GM19395 (cell line): ENCODE results near the gene ZAP70.

Experiments
- ATAC-seq: cut with Tn5 transposase; IDR thresholded peaks from one replicate; pipeline ENCODE4 v1.9.1; 2021; ENCODE audit warnings: mild to moderate bottlenecking, moderate library complexity; ENCODE audit not compliant: unreplicated experiment

The ZAP70 gene

DNA sequence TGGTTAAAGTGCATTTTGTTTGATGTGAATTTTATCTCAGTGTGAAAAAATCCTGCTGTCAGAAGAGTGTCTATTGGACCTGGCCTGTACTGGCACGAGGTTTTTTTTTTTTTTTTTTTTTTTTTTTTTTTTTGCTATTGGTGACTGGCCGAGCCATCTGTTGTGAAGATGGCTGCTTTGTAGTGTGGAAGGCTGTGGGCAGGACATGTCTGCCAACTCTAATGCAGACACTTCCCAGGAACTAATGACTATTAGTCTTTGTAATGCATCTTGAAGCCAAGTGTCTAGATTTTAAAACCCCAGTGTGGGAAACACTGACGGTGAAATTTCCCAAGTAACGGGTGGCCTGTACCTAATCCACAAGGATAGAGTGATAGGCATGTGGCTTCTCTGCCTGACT lies 34.3 kb downstream of the ZAP70 start:
- ATAC-seq: no peak

- ATAC-seq: no peak
Measured at GRCh38 chr2:97749581-97749980, 36.2 kb downstream of the ZAP70 start.

GRCh38 chr2:97750017-97750416 lies 36.6 kb downstream of the ZAP70 start:
- no peak for ATAC-seq

GRCh38 chr2:97751752-97752151 lies 38.4 kb downstream of the ZAP70 start:
- no peak for ATAC-seq

- no peak for ATAC-seq
Measured at GRCh38 chr2:97752342-97753334, 39.3 kb downstream of the ZAP70 start.

- no peak for ATAC-seq
Measured at GRCh38 chr2:97754690-97755346, 41.4 kb downstream of the ZAP70 start.

DNA sequence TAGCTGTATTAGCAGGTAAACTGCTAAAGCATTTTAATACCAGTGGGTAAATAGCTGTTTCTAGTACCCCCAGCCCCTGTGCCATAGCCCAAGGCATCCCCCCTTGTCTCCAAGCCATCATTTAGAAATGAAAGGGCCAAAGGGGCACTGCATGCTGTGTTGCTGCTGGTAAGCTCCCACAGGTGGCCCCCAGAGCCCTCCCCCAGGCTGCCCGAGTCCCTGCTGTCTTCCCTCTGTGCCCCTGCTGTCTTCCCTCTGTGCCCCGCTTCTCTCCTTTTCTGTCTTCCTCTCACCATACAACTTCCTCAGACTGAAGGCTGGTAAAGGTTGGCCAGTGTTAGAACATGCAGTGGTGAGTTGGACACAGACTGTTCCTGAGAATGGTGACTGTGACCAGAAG lies 42.1 kb downstream of the ZAP70 start:
- no peak for ATAC-seq

DNA sequence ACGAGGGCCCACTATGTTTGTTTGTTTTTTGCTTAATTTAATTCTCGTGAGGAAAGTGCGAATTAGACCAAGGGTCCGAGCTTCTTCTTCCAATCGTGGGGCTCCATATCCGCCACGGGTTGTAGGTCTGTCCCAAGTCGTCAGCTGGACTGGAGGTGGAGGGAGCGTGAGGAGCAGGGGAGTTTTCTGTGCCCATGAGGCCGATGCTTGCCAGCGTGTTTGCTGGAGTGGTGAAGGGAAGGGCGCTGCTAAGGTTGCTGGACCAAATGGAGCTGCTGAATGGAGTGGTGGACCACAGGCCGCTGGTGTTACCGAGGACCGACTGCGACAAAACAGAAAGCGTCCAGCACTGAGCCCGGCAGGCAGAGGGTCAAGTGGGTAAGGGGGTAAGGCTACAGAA lies 43.7 kb downstream of the ZAP70 start:
- ATAC-seq: no peak

GRCh38 chr2:97758131-97758705 lies 44.8 kb downstream of the ZAP70 start:
- no peak for ATAC-seq

DNA sequence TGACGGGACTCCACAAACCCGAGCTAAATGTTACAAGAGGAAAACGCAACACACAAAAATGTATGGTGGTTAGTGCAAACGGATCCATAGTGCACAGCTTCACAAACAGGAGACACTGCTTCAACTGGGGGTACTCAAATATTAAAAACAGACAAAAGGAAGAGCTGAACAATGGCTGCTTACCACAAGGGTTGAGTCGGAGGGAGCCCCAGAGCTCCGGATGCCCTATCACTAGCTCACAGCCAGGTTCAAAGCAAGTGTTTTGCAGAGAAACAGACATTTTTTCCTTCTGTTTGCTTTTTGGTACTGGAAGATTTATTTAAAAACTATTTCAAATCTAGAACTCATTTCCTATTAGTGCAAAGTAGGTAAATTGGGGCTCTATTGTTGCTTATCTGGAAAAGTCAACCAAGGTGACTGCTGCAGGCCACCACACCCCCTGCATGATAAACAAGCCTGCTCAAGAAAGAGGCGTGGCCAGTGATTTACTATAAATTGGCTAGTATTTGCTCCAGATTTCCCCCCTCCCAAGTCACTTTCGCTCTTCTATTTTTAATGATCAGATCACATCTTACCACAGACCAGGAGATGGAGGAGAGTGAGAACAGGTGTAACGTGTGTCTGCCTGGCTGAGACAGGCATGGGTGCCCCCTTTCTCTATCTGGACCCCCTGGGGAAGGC lies 46.5 kb downstream of the ZAP70 start:
- ATAC-seq: no peak

DNA sequence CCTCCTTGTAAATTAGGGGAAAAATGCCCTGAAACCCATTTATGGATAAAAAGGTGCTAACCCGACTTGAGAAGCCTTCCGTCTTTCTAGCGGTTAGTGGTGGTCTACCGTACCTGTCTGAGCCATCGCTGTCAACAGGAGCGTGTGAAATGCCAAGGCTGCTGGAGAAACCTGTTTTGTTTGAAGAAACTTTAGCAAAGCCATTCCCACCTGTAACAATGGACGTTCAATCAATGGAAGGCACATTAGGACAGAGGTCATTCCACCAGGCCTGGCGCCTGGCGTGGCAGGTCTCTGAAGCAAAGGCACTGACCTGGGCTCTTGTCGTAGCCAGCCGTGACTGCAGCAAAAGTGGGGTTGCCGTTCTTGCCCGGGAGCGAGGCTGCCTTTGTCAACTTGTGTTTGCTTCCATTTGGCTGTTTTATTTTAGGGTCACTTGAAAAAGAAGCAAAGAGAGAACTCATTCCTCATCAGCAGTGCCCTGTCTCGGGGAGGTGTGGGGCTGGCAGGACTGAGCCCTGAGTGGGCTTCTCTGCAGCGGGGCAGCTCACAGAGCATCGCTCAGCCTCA lies 47.2 kb downstream of the ZAP70 start:
- ATAC-seq: no peak

DNA sequence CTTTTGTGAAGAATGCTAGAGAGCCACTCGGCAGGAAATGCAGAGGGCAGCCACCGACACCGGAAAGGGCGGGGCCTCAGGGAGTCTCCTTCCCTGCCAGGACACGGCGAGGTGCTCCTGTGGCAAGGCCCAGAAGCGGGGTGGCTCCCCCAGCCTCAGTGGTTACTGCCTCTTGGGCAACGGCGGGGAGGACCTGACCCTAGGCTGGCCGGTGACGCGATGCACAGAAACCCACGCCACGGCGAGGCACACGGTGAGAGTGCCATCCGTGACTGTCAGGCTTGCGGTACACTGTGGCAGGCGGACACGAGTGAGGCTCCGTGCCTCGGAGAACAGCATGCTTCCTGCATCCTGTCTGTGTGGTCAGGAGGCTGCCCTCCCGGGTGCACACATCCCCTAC lies 47.8 kb downstream of the ZAP70 start:
- ATAC-seq: no peak

GRCh38 chr2:97763176-97763845 lies 49.9 kb downstream of the ZAP70 start:
- ATAC-seq: no peak

DNA sequence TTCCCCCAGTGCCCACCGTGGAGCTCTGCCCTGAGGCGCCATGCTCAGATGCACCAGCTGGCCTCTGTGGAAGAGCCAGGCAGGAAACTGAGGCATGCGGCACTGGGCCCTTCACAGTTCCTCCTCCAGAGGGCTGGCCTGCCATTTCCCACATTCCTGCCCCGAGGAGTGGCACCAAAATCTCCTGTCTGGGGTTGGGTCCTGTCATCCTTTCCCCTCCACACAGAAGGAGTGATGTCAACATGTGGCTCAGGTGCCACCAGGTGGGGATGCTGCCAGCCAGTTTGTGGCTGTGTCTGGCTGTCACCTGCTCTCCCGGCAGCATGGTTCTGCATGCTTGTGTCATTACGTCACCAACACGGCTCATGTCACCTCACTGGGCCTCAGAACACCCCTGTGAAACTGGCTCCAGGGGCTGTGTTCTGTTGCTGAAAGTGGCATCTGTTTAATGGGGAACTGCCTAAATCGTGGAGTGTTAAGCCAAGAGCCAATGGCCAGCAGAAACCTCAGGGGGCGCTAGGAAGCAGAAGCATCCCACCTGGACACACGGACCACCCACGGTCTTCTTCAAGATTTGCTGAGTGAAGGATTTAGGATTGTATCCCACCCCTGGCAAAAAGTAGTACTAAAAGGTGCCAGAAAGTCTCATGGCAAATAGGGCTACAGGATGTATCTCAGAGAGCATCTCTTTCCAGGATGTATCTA lies 51.3 kb downstream of the ZAP70 start:
- no peak for ATAC-seq

DNA sequence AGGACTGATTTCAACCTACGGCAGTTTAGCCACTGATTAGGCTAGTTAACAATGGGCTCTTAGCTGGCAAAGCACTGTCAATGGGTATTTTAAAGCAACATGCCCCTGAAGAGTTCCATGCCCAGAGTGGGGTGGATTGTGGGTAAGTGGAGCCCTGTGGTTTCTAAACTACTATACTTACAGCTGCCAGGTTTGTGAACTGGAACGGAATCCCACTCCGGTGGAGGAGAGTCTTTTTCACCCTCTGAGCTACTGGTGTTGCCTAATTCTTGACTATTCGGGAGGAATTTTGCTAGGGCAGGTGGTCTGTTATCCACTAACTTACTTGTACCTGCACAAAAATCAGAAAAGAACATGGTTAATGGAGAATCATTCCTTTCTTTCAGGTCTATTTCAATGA lies 52.6 kb downstream of the ZAP70 start:
- no peak for ATAC-seq

- ATAC-seq: no peak
Measured at GRCh38 chr2:97766567-97766966, 53.2 kb downstream of the ZAP70 start.

GRCh38 chr2:97769308-97769707 lies 55.9 kb downstream of the ZAP70 start:
- ATAC-seq: no peak

DNA sequence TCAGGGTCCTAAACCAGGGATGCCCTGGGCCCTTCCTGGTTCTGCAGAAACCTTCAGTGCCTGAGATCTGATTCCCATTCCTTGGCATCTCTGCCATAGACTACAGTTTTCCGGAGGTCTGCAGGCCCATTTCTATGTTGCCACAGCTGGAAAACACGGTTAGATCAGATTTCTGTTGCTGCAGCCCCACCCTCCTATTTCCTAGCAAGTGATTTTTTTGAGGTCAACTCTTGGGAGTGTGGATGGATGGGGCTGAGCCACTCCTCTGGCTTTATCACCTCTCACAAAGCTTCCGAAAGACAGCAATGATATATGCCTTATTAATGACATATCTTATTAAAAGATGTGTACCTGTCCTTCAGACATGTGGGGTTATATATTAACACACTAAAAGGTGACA lies 56.3 kb downstream of the ZAP70 start:
- ATAC-seq: no peak

DNA sequence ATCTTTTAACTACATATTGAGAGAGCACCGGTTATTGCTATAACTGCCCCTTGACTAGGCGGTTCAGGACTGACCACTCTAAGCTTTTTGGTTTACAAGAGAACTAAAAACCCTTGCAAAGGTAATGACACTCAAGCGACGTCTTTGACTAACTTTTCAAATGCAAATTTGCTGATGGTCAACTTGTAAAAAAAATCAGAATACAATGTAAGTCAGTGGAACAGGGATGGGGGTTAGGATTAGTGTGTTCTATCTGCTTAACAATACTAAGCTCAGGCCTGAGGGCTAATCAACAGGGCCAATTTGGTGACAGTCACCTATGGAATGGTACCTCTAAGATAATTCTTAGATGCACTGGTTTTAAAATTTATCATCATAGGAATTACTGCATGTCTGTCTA lies 57.1 kb downstream of the ZAP70 start:
- no peak for ATAC-seq

- ATAC-seq: no peak
Measured at GRCh38 chr2:97774425-97774824, 61.0 kb downstream of the ZAP70 start.
